GM12878 (cell line): ENCODE measurements around the gene NCF4.

Experiments used
- ASH2L ChIP-seq: fragments of 300-600, 200-600 bp; sonication (generic); IDR thresholded peaks from 2 replicates; pipeline ENCODE4 v1.6.1; 2017; ENCODE audit warnings: low read depth, mild to moderate bottlenecking, borderline replicate concordance
- CTCF ChIP-seq, 3 experiments: IDR thresholded peaks in 2 of 3; conservative IDR thresholded peaks in 1 of 3; 2 replicates each; pipeline ENCODE4 v1.5.1; 2011; ENCODE audit warnings: low read depth in 3 of 3, low read length in 3 of 3, mild to moderate bottlenecking in 3 of 3, control low read depth in 2 of 3, moderate library complexity in 2 of 3, inconsistent platforms in 1 of 3, mixed read lengths in 1 of 3; ENCODE audit not compliant: control insufficient read depth in 2 of 3, insufficient read depth in 1 of 3; ENCODE audit errors: extremely low read depth in 1 of 3
- EGR1 ChIP-seq, 2 experiments: IDR thresholded peaks; 1 replicate in 1 of 2; 2 replicates in 1 of 2; pipeline ENCODE4 v1.6.1; 2011 to 2012; ENCODE audit warnings: low read depth in 2 of 2, low read length in 2 of 2, borderline replicate concordance in 1 of 2, mild to moderate bottlenecking in 1 of 2, moderate library complexity in 1 of 2
- EP300 ChIP-seq, 2 experiments: fragments of 150-350 bp in 1 of 2; IDR thresholded peaks; 2 replicates each; pipeline ENCODE4 v1.6.1; 2011 to 2012; ENCODE audit warnings: low read depth in 2 of 2, low read length in 2 of 2, borderline replicate concordance in 1 of 2, improper control_type of control experiment in 1 of 2, inconsistent platforms in 1 of 2; ENCODE audit not compliant: control insufficient read depth in 1 of 2
- KAT2A ChIP-seq: conservative IDR thresholded peaks from 2 replicates; pipeline ENCODE4 v1.6.1; 2011; ENCODE audit warnings: low read depth, low read length; ENCODE audit not compliant: control insufficient read depth
- MAX ChIP-seq: IDR thresholded peaks from 2 replicates; pipeline ENCODE4 v1.6.1; 2012; ENCODE audit warnings: low read depth, low read length, improper control_type of control experiment
- NR2C1 ChIP-seq: fragments of 450-650 bp; IDR thresholded peaks from 2 replicates; pipeline ENCODE4 v1.6.1; 2017; ENCODE audit warnings: antibody characterized with exemption, mild to moderate bottlenecking, moderate library complexity
- NRF1 ChIP-seq: conservative IDR thresholded peaks from 2 replicates; pipeline ENCODE4 v1.6.1; 2011; ENCODE audit warnings: mild to moderate bottlenecking, low read depth, low read length, improper control_type of control experiment
- REST ChIP-seq: IDR thresholded peaks from 2 replicates; pipeline ENCODE4 v1.6.1; 2012; ENCODE audit warnings: mild to moderate bottlenecking, low read depth, low read length
- SIX5 ChIP-seq: IDR thresholded peaks from 2 replicates; pipeline ENCODE4 v1.6.1; 2011; ENCODE audit warnings: mild to moderate bottlenecking, low read depth, low read length, moderate library complexity; ENCODE audit not compliant: severe bottlenecking
- TAF1 ChIP-seq: IDR thresholded peaks from 2 replicates; pipeline ENCODE4 v1.6.1; 2011; ENCODE audit warnings: mild to moderate bottlenecking, low read depth, low read length, borderline replicate concordance
- TARDBP ChIP-seq: IDR thresholded peaks from 2 replicates; pipeline ENCODE4 v1.6.1; 2016; ENCODE audit warnings: borderline replicate concordance
- YY1 ChIP-seq: IDR thresholded peaks from 2 replicates; pipeline ENCODE4 v1.6.1; 2011; ENCODE audit warnings: low read depth, mild to moderate bottlenecking, low read length
- ZZZ3 ChIP-seq: IDR thresholded peaks from 2 replicates; pipeline ENCODE4 v1.6.1; 2011; ENCODE audit warnings: low read depth; ENCODE audit not compliant: control insufficient read depth, insufficient read length

GRCh38 chr22:36852056-36852973 lies 8.5 kb upstream of the NCF4 start:
- TF ChIP-seq EP300 (IDR thresholded peaks at IDR 0.05; ENCODE audit: borderline replicate concordance in 1 of 2, control insufficient read depth in 1 of 2, low read depth in 2 of 2, low read length in 2 of 2) (no peak), TARDBP (no peak), MAX (no peak), NRF1 (no peak), CTCF (IDR thresholded peaks at IDR 0.05 in 2 of 3, conservative IDR thresholded peaks at IDR 0.05 in 1 of 3; ENCODE audit: control insufficient read depth in 2 of 3, extremely low read depth in 1 of 3, insufficient read depth in 1 of 3, low read depth in 3 of 3, low read length in 3 of 3) (no peak), ASH2L (no peak), YY1 (no peak), REST (no peak), KAT2A (no peak), TAF1 (no peak), EGR1 (IDR thresholded peaks at IDR 0.05; ENCODE audit: borderline replicate concordance in 1 of 2, low read depth in 2 of 2, low read length in 2 of 2) (no peak), ZZZ3 (no peak), NR2C1 (no peak), SIX5 (no peak)
